HG03060 (cell line): ENCODE measurements around the gene C9orf72.
"Not testable (repeated sequence)": the region's sequence is repeated elsewhere in the genome, so short reads cannot be mapped to it uniquely, and the experiment has no call there.

Source experiments
- ATAC-seq: cut with Tn5 transposase; IDR thresholded peaks from one replicate; pipeline ENCODE4 v1.9.1; 2021; ENCODE audit warnings: low read depth, moderate number of reproducible peaks; ENCODE audit not compliant: unreplicated experiment

C9orf72 gene

GRCh38 chr9:27519466-27520465, 53.5 kb downstream of the C9orf72 start:
- no peak for ATAC-seq

DNA sequence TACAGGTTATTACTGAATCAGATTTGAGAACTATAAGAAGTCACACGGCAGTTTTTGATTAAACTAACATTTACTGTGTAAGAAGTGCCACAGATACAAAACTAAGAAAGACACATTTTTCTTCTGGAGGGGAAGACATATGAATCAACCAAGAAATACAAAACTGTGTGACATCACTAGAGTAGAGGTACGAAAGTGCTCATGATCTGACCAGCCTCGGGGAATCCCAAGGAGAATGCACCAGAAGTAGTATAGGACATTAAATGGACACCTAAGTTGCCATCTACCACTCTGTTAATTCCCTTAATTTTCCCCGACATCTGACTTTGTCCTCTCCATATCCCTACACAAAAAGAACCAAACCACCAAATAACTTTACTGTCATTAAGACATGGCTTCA, 54.5 kb downstream of the C9orf72 start:
- ATAC-seq = no peak

DNA sequence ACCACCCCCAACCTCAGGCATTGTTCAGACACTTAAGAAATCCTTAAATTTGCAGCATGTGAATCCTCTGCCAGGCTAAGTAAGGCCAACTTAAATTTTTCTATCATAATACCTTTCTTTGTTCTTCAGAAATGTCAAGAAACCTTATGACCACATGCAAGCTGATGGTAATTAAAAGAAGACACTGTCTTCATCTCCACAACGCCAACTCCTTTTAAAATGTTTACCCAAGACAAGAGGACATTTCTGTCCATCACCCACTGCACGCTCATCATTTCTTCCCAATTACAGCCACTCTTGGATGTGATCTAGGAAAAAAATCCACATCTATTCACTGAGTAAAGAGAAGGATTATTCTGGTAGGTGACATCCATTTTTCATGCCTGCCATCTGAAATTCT, 55.3 kb downstream of the C9orf72 start:
- ATAC-seq = no peak

GRCh38 chr9:27514551-27514950, 58.7 kb downstream of the C9orf72 start:
- ATAC-seq = no peak

DNA sequence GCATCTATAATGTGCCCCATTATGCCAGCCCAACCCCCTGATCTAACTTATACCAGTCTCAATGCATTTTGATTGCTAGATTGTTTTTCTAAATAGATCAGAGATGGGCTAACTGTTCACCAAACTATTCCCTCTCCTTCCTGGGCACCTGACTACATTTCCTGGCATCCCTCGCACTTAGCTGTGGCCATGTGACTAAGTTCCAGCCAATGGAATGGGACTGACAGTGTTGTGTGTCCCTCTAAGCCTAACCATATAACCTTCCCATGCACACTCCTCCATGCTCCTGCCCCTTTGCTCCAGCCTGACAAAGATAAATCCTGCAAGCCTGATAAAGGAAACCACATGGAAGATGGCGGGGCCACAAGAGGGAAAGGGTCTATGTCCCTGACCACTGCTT, 61.5 kb downstream of the C9orf72 start:
- ATAC-seq = no peak

DNA sequence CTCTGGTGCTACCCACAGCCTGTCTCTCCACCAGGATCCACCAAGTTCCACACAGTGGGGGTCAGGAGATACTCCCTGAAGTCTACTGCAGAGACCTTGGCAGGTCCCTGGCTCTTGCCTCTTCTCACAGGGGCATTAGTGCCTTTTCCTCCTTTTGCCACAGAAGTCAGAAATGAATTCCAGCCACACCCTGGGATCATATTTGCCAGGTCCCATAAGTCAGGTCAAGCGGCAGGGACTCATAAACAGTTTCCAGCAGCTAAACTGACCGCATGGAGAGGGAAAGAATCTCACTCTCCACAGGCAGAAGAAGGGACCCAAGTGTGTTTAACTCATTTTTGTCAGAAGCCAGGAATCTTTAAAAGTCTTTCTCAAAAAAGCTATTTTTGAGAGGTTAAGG, 62.5 kb downstream of the C9orf72 start:
- no peak for ATAC-seq

DNA sequence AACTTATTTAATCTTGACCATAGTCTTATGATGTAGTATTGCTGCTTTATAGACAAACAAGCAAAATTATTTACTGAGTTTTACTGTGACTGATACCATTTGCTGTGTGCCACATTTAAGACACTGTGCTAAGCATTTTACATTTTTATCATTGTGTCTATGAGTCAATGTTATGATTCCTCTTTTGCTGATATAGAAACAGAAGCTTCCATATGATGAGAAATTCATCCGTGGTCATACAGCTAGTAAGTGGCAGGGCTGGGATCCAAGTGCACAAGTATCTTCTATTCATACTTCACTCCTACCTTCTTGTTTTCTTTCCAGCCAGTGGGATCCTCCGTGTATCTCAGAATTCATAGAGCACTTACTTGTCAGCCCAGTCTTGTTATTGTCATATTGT, 66.3 kb downstream of the C9orf72 start:
- ATAC-seq = no peak

- ATAC-seq = no peak
These were observed 67.5 kb downstream of the C9orf72 start for GRCh38 chr9:27505744-27506161.

DNA sequence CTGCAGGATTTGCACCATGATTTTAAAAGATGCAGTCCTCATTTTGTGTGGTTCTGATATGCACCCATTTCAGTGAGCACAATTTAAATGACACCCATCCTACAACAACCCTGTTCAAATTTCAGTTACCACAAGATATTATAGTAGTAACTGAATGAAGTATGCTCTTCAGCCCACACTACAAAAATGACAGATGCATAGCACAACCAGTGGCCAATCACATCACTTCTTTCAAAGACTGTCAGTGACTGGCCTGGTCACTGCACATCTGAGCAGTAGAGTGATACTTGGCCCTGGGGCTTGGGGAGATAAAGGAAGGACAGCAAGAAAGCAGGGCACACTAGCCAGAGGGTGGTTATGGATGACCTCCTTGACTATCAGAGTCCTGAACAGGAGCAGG, 69.0 kb downstream of the C9orf72 start:
- ATAC-seq = no peak

GRCh38 chr9:27503623-27504022, 69.7 kb downstream of the C9orf72 start:
- no peak for ATAC-seq

GRCh38 chr9:27500902-27501301, 72.4 kb downstream of the C9orf72 start:
- ATAC-seq = not testable (repeated sequence)

- no peak for ATAC-seq
These were observed 73.8 kb downstream of the C9orf72 start for GRCh38 chr9:27499451-27499850.

DNA sequence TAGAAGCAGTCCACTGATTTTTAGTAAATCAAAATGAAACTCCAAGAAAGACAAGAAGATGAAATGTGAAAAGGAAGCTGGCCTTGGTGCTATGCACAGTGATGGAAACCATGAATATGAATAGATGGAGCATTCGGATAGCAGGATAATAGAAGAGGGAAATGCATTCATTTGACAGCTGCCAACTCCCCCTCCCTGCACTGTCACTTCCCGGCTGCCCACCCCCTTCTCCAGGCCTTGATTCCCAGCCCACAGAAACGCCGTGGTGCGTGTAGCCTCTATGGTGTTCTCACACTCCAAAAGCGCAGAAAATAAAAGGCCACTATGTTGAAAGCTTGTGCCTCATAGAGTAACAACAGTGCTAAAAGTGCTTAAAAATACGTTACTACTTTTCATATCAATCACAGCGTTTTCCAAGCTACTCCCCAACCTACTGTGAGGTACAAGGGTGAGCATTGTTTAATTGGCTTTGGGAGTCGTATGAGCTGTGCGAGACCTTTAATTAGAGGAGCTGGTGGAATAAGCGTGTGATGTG, 75.3 kb downstream of the C9orf72 start:
- ATAC-seq = no peak
